COLO829 (cell line): Measurements from ENCODE around the gene CUEDC1.
A peak's percentile ranks its signal among the peaks of the same experiment; 100 is the strongest.

Source experiments
- DNase-seq: peaks from one replicate; pipeline ENCODE4 v3.0.0; 2012; ENCODE audit warnings: low spot score

CUEDC1 gene

GRCh38 chr17:57874434-57875289 is 80.5 kb downstream of the CUEDC1 start:
- peak; percentile 89 for DNase-seq

DNA sequence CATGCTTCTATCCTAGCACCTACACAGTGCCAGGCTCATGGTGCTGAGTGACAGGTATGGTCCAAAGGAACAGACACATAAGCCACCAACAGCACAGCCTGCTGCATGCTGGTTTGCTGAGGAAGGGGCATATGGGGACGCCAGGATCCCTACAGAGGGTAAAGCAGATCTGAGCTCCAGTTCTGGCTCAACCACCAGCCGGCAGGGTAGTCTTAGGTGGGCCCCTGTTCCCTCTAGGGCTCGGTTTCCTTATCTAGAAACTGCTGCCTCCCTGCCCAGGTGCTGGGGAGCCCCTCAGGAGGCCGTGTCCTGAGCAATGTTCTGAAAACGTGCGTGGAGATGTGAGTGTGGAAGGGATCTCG is 81.2 kb downstream of the CUEDC1 start:
- no peak for DNase-seq

GRCh38 chr17:57873261-57874057 is 81.8 kb downstream of the CUEDC1 start:
- no peak for DNase-seq

DNA sequence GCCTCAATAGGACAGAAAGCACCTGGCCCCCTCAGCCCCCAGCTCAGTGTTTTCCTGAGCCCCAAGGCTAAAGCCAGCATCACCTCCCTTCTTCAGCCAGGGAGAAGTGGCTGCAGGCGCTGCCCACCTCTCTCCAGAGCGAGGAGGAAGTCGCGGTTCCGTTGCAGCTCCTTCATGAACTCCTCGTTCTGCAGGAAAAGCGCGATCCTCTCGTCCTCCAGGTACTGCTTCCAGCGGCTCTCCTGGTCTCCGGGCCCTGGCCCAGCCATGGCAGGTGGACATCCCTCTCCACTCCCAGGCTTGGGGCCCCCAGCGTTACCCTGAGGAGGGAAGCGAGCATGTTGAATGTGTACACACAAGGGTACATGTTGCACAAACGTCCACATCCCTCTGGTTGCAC is 82.7 kb downstream of the CUEDC1 start:
- no peak for DNase-seq

DNA sequence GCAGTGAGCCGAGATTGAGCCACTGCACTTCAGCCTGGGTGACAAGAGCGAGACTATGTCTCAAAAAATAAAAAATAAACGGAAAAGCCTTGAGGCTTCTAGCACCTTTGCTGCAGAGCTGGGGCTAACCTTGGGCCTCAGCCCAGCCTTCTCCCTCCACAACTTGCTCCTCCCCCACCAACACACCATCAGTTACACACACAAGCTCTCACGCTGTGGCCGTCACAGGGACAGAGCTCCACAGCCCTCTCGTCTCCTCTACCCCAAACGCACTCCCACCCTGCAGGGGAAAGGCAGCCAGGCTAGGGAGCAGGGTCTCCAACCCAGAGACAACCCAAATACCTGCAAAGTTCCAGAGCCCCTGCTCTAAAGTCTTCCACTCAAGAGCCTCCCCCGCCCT is 83.3 kb downstream of the CUEDC1 start:
- DNase-seq, result no peak

- DNase-seq, result no peak
These were observed 84.1 kb downstream of the CUEDC1 start for GRCh38 chr17:57871155-57871554.

- no peak for DNase-seq
These were observed 85.0 kb downstream of the CUEDC1 start for GRCh38 chr17:57870283-57870635.

GRCh38 chr17:57869617-57870282 is 85.5 kb downstream of the CUEDC1 start:
- DNase-seq, result no peak

DNA sequence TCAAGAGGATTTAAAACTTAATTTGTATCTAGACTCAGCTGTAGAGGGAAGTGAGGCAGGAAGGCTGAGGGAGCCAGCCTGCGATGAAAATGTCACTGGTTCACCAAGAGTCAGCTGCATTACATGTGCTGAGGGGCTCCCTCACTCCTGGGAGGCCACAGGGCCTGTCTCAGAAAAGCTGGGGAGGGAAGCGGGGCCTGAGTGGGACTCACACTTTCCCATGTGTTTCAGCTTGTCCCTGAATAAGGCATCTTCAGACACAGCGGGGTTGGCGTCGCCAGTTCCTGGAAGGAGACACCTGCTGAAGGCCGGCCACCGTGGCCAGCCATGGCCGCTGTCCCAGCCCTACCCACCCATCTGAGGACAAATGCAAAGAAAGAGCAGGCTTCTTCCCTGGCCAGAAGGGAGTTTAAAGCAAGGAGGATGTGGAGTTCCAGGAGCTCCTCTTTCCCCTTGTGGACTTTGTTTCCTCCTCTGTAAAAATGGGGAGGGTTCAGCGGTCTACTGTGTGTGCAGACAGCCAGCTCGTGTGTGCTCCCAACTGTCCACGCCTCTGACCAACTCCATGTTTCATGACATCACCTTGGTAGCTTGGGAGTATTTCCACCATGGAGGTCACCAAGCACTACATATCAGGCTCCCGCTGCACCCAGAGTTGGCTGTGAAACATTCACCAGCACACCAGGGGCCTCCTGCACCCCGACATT is 86.1 kb downstream of the CUEDC1 start:
- no peak for DNase-seq

DNA sequence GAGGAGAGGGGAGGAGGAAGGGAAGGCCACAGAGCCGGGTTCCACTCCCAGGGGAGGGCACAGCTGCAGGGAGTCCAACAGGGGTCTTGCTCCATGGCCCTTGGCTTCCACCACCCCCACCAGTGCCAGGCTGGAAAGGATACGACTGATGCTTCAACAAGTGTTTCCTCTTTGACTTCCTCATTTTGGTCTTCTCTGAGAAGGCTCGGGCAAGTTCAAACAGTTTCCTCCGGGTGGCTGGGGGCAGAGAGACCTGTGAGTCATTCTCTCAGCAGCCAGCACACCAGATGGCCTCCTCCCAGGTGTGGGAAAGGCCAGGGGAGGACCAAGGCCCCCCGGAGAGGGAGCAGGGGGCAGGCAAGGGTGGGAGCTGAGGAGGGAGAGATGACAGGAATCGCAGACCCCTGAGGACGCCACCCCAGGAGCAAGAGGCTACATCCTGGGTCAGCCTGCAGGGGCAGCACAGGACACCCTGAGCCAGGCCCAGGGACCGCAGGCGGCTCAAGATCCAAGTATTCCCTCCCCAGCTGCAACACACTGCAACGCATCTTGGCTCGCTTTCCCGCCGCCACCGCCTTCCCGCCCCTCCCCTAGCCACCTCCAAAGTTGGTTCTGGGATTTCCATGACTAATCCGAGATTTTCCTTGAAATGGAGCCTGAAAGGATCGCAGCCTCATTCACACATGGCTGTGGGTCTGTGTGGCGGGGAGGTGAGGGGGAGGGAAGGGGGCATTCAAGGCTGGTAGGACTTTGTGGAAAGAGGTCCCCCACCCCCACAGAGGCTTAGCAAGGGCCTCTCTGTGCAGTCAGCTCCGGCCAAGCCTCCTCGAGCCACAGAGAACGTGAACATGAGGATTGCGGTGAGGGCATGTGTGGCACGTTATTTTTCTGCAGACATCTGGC is 87.0 kb downstream of the CUEDC1 start:
- DNase-seq, result peak; percentile 49

DNA sequence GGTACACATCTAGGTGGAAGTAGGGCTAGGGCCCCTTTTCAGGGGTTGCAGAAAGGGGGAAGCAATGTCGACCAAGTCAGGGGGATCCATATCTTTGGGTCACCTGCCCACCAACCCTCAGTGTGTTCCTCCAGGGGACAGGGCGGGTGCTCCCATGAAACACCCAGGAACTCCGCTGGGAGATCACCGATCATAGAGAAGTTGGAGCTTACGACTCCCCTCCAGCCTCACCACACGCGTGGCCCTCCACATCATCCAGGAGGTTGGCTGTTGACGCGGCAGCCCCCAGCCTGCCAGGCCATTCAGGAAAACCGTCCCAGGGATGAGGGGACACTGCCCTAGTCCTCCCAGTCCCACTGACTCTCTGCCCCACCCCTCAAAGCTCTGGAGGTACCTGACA is 88.1 kb downstream of the CUEDC1 start:
- no peak for DNase-seq

DNA sequence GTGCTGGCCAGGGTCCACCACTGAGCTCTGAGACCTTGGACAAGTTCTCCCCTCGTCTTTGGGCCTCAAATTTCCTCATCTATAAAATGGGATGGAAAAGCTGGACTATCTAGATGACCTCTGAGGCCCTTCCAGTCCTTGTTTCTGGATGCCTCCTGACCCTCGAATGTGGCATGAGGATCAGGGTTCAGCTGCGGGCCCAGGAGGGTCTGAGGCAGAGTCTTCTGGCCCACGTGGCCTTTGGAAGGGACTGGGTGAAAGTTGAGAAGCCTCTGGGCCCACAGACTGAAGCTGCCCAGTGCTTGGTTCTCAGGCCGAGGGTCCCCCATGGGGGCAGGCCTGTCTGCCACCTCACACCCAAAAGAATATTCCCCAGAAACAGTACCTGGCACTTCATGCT is 88.5 kb downstream of the CUEDC1 start:
- DNase-seq, result no peak

DNA sequence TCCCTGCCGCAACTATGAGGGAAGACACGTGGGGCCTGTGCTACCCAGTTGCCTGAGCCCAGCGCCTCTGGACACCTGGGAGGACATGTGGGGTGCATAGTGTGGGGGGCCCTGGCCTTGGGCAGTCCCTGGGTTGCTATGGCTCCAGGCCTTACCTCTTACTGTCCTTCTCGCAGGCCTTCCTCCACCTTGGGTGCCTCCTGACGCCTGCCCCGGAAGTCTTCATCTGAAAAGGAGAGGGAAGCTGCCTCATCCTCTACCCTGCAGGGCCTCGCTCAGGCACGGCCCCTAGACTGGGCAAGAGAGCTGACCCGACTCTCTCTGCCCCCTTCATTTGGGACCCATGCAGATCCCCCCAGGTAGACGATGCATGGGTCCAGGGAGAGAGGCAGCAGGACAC is 88.9 kb downstream of the CUEDC1 start:
- DNase-seq, result no peak

DNA sequence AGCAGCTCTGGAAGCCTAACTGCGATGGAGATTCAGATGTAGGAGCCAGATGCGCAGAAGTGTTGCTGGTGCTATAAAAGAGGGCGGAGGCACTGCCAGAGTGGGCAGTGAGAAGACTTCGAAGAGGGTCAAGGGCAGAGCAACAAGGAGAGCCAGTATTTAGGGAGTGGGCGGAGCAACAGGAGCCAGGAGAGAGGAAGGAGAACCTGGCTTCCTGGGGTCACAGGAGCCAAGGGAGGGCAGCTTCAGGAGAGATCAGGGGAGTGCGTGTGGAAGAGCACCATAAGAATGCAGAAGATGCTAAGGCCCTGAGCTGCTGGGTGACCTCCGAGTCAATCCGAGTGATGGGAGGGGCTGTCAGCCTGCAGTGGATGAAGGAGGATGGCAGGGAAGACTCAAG is 90.9 kb downstream of the CUEDC1 start:
- no peak for DNase-seq

DNA sequence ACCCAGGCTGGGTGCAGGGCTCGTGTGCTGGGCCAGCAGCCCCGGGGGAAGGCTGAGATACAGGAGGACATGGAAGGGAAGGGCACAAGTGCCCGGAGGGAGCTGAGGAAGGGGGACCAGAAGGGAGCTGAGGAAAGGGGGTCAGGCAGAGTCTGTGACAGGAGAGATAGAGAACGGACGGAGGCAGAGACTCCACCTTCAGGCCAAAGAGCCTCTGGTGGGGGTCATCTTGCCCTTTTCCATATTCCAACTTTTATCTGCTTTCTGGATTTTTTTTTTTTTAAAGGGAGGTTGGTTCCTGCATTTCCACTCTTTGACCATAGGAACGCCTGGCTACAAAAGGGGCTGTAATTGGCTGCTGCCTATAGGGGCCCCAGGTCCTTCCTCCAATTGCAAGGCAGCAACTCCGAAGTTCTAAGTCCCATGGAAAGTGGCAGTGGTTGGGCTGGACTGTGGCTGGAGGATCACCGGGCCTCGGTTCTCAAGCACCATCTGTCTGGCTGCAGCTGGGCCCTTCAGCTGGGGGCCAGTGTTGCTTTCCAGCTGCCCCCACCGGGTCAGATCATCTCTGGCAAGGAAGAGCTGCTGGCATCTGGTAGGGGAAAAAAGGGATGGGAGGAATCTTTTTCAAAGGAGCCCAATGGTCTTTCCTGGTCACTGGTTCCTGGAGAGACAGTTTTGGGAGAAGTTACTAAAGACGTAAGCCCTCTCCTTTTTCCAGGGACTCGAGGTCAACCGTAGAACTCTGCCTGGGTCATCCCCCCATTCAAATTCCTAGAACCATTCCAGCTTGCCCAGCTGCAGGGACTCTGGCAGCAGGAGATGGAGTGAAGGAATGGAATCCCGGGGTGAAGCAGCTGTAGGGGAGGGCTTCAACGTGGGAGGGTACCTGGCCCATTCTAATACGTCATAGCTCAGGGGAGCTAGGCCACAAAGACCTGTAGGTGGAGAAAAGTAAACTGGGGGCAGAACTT is 92.2 kb downstream of the CUEDC1 start:
- DNase-seq, result no peak

DNA sequence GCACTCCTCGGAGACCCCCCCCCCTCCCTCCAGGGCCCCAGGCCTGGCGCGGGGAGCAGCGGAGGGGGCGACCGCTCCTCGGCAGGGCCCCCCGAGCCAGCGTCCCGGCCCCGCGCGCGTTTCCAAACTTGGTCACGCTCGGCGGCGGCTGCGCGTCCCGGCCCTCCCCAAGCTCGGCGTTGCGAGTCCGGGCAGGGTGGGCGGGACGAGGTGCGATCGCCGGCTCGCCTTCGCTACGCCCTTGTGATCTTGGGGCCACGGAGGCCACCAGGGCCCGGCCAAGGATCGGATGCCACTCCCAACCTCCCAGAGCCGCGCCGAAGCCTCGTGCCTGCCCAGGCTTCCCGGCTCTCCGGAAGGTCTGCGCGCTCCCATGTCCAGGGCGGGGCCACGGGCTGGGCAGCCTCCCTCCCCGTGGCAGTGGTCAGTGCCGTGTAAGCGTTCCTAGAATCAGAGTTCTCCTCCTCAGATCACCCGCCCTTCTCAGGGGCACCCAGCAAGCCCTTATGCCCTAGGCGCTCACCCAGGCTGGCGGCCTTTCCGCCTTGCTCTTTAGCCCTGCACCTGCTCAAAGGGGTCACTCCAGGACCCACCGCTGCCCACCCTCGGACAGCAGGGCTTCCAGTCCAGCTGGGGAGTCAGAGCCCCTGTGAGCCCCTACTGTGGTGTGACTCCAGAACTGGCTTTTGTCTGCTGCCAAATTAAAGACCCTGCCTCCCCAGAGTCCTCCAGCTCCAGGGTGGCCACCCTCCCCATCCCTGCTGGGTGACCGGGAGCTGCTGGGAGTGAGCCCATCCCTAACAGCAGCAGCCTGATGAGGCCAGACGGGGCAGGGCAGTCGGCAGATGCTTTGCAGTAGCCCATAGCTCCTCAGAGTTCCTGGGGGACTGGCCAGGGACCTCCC is 93.2 kb downstream of the CUEDC1 start:
- DNase-seq, result no peak

- DNase-seq, result no peak
These were observed 94.0 kb downstream of the CUEDC1 start for GRCh38 chr17:57861000-57861789.

- no peak for DNase-seq
These were observed 94.7 kb downstream of the CUEDC1 start for GRCh38 chr17:57860414-57860999.
